HEK293T (cell line): Measurements from ENCODE around the gene FBLIM1.

Experiments used
- FOXK2 ChIP-seq: fragments of 450-650 bp; IDR thresholded peaks from 2 replicates; pipeline ENCODE4 v1.6.1; 2016; ENCODE audit warnings: mild to moderate bottlenecking
- L3MBTL2 ChIP-seq: fragments of 450-650 bp; conservative IDR thresholded peaks from 2 replicates; pipeline ENCODE4 v1.6.1; 2016; ENCODE audit warnings: mild to moderate bottlenecking

DNA sequence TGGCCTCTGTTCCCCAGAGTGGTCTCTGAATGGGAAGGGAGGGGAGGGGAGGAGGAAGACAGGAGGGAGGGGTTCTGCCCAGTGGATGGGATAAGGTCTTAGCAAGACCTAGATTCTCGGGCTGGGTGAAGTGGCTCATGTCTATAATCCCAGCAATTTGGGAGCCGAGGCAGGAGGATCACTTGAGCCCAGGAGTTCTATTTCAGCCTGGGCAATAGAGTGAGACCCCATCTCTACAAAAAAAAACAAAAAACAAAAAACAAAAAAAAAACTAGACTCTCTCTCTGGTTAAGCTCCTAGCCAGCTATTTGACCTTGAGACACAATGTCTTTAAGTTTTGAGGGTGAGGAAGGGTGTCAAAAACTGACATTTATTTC lies 37.5 kb downstream of the FBLIM1 start:
- TF ChIP-seq FOXK2 (no peak), L3MBTL2 (no peak)
